ENCODE data around the gene DR1. TPM values are rescaled to one million over a fixed set of nuclear protein-coding genes. Genes with fewer than 3 reads are reported as not detected.
"Not testable (repeated sequence)": the region's sequence is repeated elsewhere in the genome, so short reads cannot be mapped to it uniquely, and the experiment has no call there.

The DR1 gene
- total RNA-seq, 4 donors from 2014 or later: 26.8 to 59.1 (median 37.9) TPM

DNA sequence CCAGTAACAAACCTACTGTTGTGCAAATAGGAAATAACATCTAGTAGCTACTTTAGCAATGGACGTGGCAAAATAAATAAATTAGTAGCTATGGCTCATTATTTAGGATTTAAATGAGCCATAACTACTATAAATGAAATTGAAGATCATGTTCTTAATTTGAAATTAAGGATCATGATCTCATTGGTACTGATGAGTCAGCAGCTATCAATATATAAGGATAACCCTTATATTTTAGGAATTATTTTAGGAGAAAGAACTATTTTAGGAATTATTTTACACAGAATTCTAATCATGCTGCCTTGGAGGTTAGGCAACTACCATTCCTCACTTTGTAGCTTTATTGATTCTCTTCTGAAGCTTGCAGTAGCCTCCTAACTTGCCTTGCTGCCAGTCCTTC, 24.0 kb downstream of the DR1 start:
- Histone ChIP-seq H3K9me3 (no peaks in the 10 kb centered on the region), H3K36me3 (peaks cover 0 to 4% of the 10 kb centered on the region in 2 donors), H3K27me3 (no peaks in the 10 kb centered on the region), H3K27ac (no peak overlapping the region), H3K4me1 (peaks cover 0 to 10% of the 10 kb centered on the region in 2 donors), H3K4me3 (no peak overlapping the region)
- no peak for TF ChIP-seq POLR2A (IDR thresholded peaks at IDR 0.05)
- TF ChIP-seq, protein P1, sequence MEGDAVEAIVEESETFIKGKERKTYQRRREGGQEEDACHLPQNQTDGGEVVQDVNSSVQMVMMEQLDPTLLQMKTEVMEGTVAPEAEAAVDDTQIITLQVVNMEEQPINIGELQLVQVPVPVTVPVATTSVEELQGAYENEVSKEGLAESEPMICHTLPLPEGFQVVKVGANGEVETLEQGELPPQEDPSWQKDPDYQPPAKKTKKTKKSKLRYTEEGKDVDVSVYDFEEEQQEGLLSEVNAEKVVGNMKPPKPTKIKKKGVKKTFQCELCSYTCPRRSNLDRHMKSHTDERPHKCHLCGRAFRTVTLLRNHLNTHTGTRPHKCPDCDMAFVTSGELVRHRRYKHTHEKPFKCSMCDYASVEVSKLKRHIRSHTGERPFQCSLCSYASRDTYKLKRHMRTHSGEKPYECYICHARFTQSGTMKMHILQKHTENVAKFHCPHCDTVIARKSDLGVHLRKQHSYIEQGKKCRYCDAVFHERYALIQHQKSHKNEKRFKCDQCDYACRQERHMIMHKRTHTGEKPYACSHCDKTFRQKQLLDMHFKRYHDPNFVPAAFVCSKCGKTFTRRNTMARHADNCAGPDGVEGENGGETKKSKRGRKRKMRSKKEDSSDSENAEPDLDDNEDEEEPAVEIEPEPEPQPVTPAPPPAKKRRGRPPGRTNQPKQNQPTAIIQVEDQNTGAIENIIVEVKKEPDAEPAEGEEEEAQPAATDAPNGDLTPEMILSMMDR (IDR thresholded peaks at IDR 0.05 in 4 of 5, conservative IDR thresholded peaks at IDR 0.05 in 1 of 5): no peak
- ATAC-seq (no peak), DNase-seq (no peak)
- in situ Hi-C loops (cut with MboI; ENCODE audit: low sequenced_read_pairs in 4 of 4): no loop called here
- intact Hi-C loops (cut with DNase I; ENCODE audit: low total_unique reads): no loop called here

GRCh38 chr1:93374334-93375106, 28.8 kb downstream of the DR1 start:
- Histone ChIP-seq H3K36me3 (no peaks in the 10 kb centered on the region), H3K27ac (no peak overlapping the region), H3K4me1 (peaks cover 0 to 5% of the 10 kb centered on the region in 2 donors), H3K27me3 (no peaks in the 10 kb centered on the region), H3K4me3 (no peak overlapping the region), H3K9me3 (no peaks in the 10 kb centered on the region)
- TF ChIP-seq, protein P1 (IDR thresholded peaks at IDR 0.05 in 4 of 5, conservative IDR thresholded peaks at IDR 0.05 in 1 of 5): no peak
- TF ChIP-seq POLR2A (IDR thresholded peaks at IDR 0.05): no peak
- ATAC-seq: no peak
- in situ Hi-C loops (cut with MboI; ENCODE audit: low sequenced_read_pairs in 4 of 4): no loop called here
- DNase-seq: no peak
- intact Hi-C loops (cut with DNase I; ENCODE audit: low total_unique reads): no loop called here

GRCh38 chr1:93384656-93385055, 38.9 kb downstream of the DR1 start:
- TF ChIP-seq, protein P1 (IDR thresholded peaks at IDR 0.05 in 4 of 5, conservative IDR thresholded peaks at IDR 0.05 in 1 of 5): no peak
- no peak for TF ChIP-seq POLR2A (IDR thresholded peaks at IDR 0.05)
- Histone ChIP-seq H3K4me1 (no peaks in the 10 kb centered on the region), H3K4me3 (no peak overlapping the region), H3K27me3 (no peaks in the 10 kb centered on the region), H3K27ac (no peak overlapping the region), H3K36me3 (no peaks in the 10 kb centered on the region), H3K9me3 (no peaks in the 10 kb centered on the region)
- no peak for DNase-seq
- intact Hi-C loops (cut with DNase I; ENCODE audit: low total_unique reads): no loop called here
- ATAC-seq: no peak
- in situ Hi-C loops (cut with MboI; ENCODE audit: low sequenced_read_pairs in 4 of 4): no loop called here

DNA sequence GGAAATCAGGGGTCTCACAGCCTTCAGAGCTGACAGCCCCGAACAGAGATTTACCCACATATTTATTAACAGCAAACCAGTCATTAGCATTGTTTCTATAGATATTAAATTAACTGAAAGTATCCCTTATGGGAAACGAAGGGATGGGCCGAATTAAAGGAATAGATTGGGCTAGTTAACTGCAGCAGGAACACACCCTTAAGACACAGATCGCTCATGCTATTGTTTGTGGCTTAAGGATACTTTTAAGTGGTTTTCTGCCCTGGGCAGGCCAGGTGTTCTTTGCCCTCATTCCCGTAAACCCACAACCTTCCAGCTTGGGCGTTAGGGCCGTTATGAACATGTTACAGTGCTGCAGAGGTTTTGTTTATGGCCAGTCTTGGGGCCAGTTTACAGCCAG, 40.6 kb downstream of the DR1 start:
- H3K27me3 ChIP-seq; ATAC-seq; H3K4me3 ChIP-seq; H3K36me3 ChIP-seq; in situ Hi-C loops (cut with MboI; ENCODE audit: low sequenced_read_pairs in 4 of 4); DNase-seq; H3K4me1 ChIP-seq; intact Hi-C loops (cut with DNase I; ENCODE audit: low total_unique reads); H3K9me3 ChIP-seq; H3K27ac ChIP-seq: not testable (repeated sequence)

- no peak for TF ChIP-seq POLR2A (IDR thresholded peaks at IDR 0.05)
- TF ChIP-seq, protein P1 (IDR thresholded peaks at IDR 0.05 in 4 of 5, conservative IDR thresholded peaks at IDR 0.05 in 1 of 5): no peak
- Histone ChIP-seq H3K27me3 (no peaks in the 10 kb centered on the region), H3K27ac (no peak overlapping the region), H3K4me3 (no peak overlapping the region), H3K9me3 (no peaks in the 10 kb centered on the region), H3K36me3 (no peaks in the 10 kb centered on the region), H3K4me1 (no peaks in the 10 kb centered on the region)
- in situ Hi-C loops (cut with MboI; ENCODE audit: low sequenced_read_pairs in 4 of 4) (no loop called here), intact Hi-C loops (cut with DNase I; ENCODE audit: low total_unique reads) (no loop called here)
- ATAC-seq (no peak), DNase-seq (no peak)
Observed at GRCh38 chr1:93394514-93394913, 48.8 kb downstream of the DR1 start.

Measured in gastrocnemius medialis (tissue), 4 donors.